Measurements from ENCODE around the gene DYNLL1. TPM values are rescaled to one million over a fixed set of nuclear protein-coding genes. Genes with fewer than 3 reads are reported as not detected.
A peak's percentile ranks its signal among the peaks of the same experiment; 100 is the strongest.
"Not testable (repeated sequence)": the region's sequence is repeated elsewhere in the genome, so short reads cannot be mapped to it uniquely, and the experiment has no call there.

DYNLL1 gene
- total and polyA plus RNA-seq, 2 experiments from 2014 or later: 186 to 546 TPM

GRCh38 chr12:120508537-120508936 is 12.6 kb downstream of the DYNLL1 start:
- no peak for TF ChIP-seq CTCF (IDR thresholded peaks at IDR 0.05; ENCODE audit: low read depth, low read length)
- no peak for DNase-seq (ENCODE audit: low read depth in 1 of 2, low spot score in 1 of 2)
- Histone ChIP-seq H3K4me3 (no peak overlapping the region), H3K36me3 (peaks cover 30% of the 10 kb centered on the region), H3K27me3 (no peaks in the 10 kb centered on the region), H3K9me3 (ENCODE audit: low read depth) (no peaks in the 10 kb centered on the region), H3K4me1 (ENCODE audit: low read depth) (no peaks in the 10 kb centered on the region), H3K27ac (no peak overlapping the region)

- DNase-seq (ENCODE audit: low read depth in 1 of 2, low spot score in 1 of 2): no peak
- no peak for TF ChIP-seq CTCF (IDR thresholded peaks at IDR 0.05; ENCODE audit: low read depth, low read length)
- Histone ChIP-seq H3K27ac (no peak overlapping the region), H3K9me3 (ENCODE audit: low read depth) (no peaks in the 10 kb centered on the region), H3K4me3 (no peak overlapping the region), H3K27me3 (no peaks in the 10 kb centered on the region), H3K4me1 (ENCODE audit: low read depth) (no peaks in the 10 kb centered on the region), H3K36me3 (peaks cover 34% of the 10 kb centered on the region)
Observed at GRCh38 chr12:120514002-120514401, 18.1 kb downstream of the DYNLL1 start.

DNA sequence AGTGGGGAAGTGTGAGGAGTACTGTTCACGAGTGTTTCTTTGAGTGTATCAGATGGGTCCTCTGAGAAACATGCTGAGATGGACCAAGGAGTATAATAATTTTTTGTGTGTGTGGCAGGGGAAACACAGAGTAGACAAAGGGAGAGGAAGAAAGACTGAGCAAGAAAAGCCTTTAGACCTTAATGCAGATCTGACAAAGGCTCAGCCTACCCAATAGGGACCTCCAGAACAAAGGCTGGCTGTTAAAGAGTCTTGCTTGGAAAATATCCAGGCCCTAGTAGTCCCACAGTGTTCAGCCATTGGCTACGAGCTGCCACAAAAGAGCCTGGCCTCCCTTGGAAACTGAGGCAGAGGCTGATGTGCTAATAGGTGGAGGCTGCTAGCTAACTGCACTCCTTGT is 19.6 kb downstream of the DYNLL1 start:
- no peak for DNase-seq (ENCODE audit: low read depth in 1 of 2, low spot score in 1 of 2)
- Histone ChIP-seq H3K27me3 (no peaks in the 10 kb centered on the region), H3K4me1 (ENCODE audit: low read depth) (no peaks in the 10 kb centered on the region), H3K36me3 (peaks cover 26% of the 10 kb centered on the region), H3K4me3 (no peak overlapping the region), H3K9me3 (ENCODE audit: low read depth) (no peaks in the 10 kb centered on the region), H3K27ac (no peak overlapping the region)
- no peak for TF ChIP-seq CTCF (IDR thresholded peaks at IDR 0.05; ENCODE audit: low read depth, low read length)

DNA sequence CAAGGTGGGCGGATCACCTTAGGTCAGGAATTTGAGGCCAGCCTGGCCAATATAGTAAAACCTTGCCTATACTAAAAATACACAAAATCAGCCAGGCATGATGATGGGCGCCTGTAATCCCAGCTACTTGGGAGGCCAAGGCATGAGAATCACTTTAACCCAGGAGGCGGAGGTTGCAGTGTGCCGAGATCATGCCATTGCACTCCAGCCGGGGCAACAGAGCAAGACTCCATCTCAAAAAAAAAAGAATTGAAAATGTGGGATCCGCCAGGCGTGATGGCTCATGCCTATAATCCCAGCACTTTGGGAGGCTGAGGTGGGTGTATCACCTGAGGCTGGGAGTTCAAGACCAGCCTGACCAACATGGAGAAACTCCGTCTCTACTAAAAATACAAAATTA is 23.4 kb downstream of the DYNLL1 start:
- DNase-seq (ENCODE audit: low read depth in 1 of 2, low spot score in 1 of 2); H3K4me1 ChIP-seq (ENCODE audit: low read depth); H3K27me3 ChIP-seq; H3K9me3 ChIP-seq (ENCODE audit: low read depth); H3K27ac ChIP-seq; H3K4me3 ChIP-seq: not testable (repeated sequence)
- H3K36me3 ChIP-seq: peaks cover 18% of the 10 kb centered on the region

DNA sequence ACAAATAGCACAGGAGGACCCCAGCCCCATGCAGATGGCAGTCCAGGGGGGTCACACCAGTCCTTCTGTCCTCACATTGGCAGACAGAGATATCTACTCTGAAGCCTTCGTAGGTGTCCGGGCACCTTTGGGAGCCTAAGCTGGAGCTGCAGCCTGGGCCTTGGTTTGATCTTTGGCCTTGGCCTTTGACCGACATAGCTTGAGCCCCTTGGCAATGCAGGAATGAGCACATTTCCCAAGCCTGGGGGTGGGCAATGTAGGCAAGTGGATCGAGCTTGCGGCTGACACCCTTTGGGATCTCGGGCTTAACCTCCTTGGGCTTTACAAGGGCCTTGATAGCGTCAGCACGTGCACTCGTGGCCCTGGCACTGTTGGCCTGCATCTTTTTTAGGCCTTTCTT is 26.7 kb downstream of the DYNLL1 start:
- Histone ChIP-seq H3K27ac (no peak overlapping the region), H3K36me3 (peaks cover 2% of the 10 kb centered on the region), H3K4me1 (ENCODE audit: low read depth) (no peaks in the 10 kb centered on the region), H3K9me3 (ENCODE audit: low read depth) (no peaks in the 10 kb centered on the region), H3K4me3 (no peak overlapping the region), H3K27me3 (no peaks in the 10 kb centered on the region)
- TF ChIP-seq CTCF (IDR thresholded peaks at IDR 0.05; ENCODE audit: low read depth, low read length): no peak
- DNase-seq (ENCODE audit: low read depth in 1 of 2, low spot score in 1 of 2): no peak

DNA sequence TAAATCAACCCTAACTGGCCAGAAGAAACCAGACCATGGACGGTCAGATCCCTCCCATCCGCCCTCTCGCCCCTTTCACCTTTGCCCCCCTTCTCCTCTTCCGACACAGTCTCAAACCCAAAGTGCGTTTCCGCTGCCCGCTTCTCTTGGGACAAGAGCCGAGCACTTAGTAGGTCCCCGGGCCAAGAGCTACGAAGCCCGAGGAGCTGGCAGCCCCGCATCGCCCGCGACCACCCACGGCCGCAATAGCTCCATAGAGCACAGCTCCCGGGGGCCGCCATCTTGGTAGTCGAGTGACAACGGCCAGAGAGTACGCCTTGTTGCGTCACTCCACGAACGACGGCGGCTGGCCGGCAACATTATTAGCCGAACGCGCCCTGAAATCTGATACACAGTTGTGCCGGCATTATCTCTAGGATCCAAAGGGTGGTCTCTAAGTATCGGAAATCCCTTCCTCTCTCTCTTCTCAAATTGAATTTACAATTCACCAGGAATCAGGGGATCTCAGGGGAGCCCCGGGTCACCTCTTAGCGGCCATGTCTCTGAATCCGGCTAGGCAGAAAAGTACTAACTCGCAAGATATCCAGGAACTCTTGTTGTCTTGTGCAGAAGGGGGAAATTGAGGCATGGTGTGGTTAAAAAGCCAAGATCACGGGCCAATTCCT is 33.1 kb downstream of the DYNLL1 start, which contains the start of gene COQ5:
COQ5 (minus strand) TSS at position 298 of the 665 bp plus-strand sequence; CDS start at position 281, 17 bp downstream.
- peak; percentile 87 to 92 for DNase-seq (ENCODE audit: low read depth in 1 of 2, low spot score in 1 of 2)
- Histone ChIP-seq H3K36me3 (no peaks in the 10 kb centered on the region), H3K27ac (peak within 1 kb of the TSS; percentile 93), H3K27me3 (no peaks in the 10 kb centered on the region), H3K4me1 (ENCODE audit: low read depth) (peaks cover 6% of the 10 kb centered on the region), H3K9me3 (ENCODE audit: low read depth) (no peaks in the 10 kb centered on the region), H3K4me3 (peak within 1 kb of the TSS; percentile 73)
- no peak for TF ChIP-seq CTCF (IDR thresholded peaks at IDR 0.05; ENCODE audit: low read depth, low read length)

Data from cardiac muscle cell (in vitro differentiated cells and primary cell).